Measurements from ENCODE around the gene DEFB123. TPM values are rescaled to one million over a fixed set of nuclear protein-coding genes. Genes with fewer than 3 reads are reported as not detected.

Gene DEFB123
- polyA plus RNA-seq, 3 donors: not detected

DNA sequence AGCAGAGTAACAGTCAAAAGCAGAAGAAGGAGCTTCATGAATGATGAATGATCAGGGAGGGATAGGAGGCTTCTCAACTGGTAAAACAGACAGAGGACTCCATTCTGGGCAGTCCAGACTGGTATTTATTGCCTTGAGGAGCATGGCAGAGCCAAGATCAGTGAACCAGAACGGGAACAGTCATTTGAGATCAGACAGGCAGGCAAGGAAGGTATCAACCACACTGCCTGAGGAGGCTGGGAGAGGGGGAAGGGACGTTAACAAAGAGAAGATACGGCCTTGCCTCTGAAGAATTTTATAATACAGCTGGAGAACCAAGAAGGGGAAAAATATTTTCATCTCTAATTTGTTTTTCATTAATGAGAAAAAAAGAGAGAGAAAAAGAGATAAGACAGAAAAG, 34.3 kb upstream of the DEFB123 start, which contains the start of gene DEFB121:
DEFB121 (minus strand) TSS at position 101 of the 400 bp plus-strand sequence; CDS start at position 38, 63 bp downstream.
- H3K27ac ChIP-seq (ENCODE audit: low read depth in 1 of 2, low read length in 2 of 2): no peak within 1 kb of the TSS

GRCh38 chr20:31410011-31410410, 30.4 kb upstream of the DEFB123 start:
- H3K4me1 ChIP-seq (ENCODE audit: control insufficient read depth in 1 of 2, insufficient read depth in 2 of 2, low read length in 2 of 2): no peaks in the 10 kb centered on the region
- Mint-ChIP-seq H3K4me3 (peak overlapping the region in 1 of 2 donors; percentile 43), H3K36me3 (no peaks in the 10 kb centered on the region), H3K27ac (no peak overlapping the region), H3K4me1 (no peaks in the 10 kb centered on the region), H3K27me3 (ENCODE audit: low read depth in 3 of 3) (peaks cover 6 to 15% (median 9%) of the 10 kb centered on the region in 3 donors), H3K9me3 (peaks cover 0 to 7% (median 3%) of the 10 kb centered on the region in 7 donors)
- H4K20me1 ChIP-seq (ENCODE audit: insufficient read depth, low read length): no peaks in the 10 kb centered on the region
- no CpG with 5 or more reads among the region's 1 CpG for WGBS (ENCODE audit: insufficient coverage)
- TF ChIP-seq CTCF (IDR thresholded peaks at IDR 0.05): no peak
- intact Hi-C loops (cut with micrococcal nuclease): no loop called here
- no peaks in the 10 kb centered on the region for H3K36me3 ChIP-seq (replicated peaks in 1 of 2; ENCODE audit: control insufficient read depth in 1 of 2, insufficient read depth in 2 of 2, low read length in 2 of 2)
- no peaks in the 10 kb centered on the region for H3K9me3 ChIP-seq (replicated peaks in 1 of 2; ENCODE audit: control insufficient read depth in 1 of 2, insufficient read depth in 1 of 2, low read length in 2 of 2)
- H3K27me3 ChIP-seq (ENCODE audit: control insufficient read depth in 2 of 2, insufficient read depth in 2 of 2, low read length in 2 of 2): peaks cover 0 to 2% of the 10 kb centered on the region in 2 donors
- H3K4me3 ChIP-seq (replicated peaks in 1 of 3; ENCODE audit: low read depth in 2 of 3, low read length in 3 of 3): no peak overlapping the region
- no peaks in the 10 kb centered on the region for H3K79me2 ChIP-seq (ENCODE audit: insufficient read depth, low read length)
- no peak for DNase-seq
- H3K4me2 ChIP-seq (replicated peaks; ENCODE audit: extremely low read depth, low read length, poor library complexity, severe bottlenecking): no peak overlapping the region
- H3K9ac ChIP-seq (ENCODE audit: insufficient read depth, low read length, poor library complexity, severe bottlenecking): no peak overlapping the region
- no peak overlapping the region for H3K27ac ChIP-seq (ENCODE audit: low read depth in 1 of 2, low read length in 2 of 2)
- H2AFZ ChIP-seq (ENCODE audit: insufficient read depth, low read depth, low read length, poor library complexity, severe bottlenecking): no peak overlapping the region

More for the DNA sequence above, 34.3 kb upstream of the DEFB123 start, which contains the start of gene DEFB121:
- Mint-ChIP-seq H3K4me3 (no peak within 1 kb of the TSS), H3K9me3 (peaks cover 0 to 7% (median 3%) of the 10 kb centered on the region in 7 donors), H3K4me1 (no peaks in the 10 kb centered on the region), H3K27me3 (ENCODE audit: low read depth in 3 of 3) (peaks cover 6 to 12% (median 9%) of the 10 kb centered on the region in 3 donors), H3K27ac (no peak within 1 kb of the TSS), H3K36me3 (no peaks in the 10 kb centered on the region)
- H2AFZ ChIP-seq (ENCODE audit: insufficient read depth, low read depth, low read length, poor library complexity, severe bottlenecking): no peak within 1 kb of the TSS
- H3K4me3 ChIP-seq (replicated peaks in 1 of 3; ENCODE audit: low read depth in 2 of 3, low read length in 3 of 3): no peak within 1 kb of the TSS
- no peaks in the 10 kb centered on the region for H3K4me1 ChIP-seq (ENCODE audit: control insufficient read depth in 1 of 2, insufficient read depth in 2 of 2, low read length in 2 of 2)
- no peak for TF ChIP-seq CTCF (IDR thresholded peaks at IDR 0.05)
- 40% methylated on average over 1 of the region's 3 CpGs for WGBS (ENCODE audit: insufficient coverage)
- no peaks in the 10 kb centered on the region for H4K20me1 ChIP-seq (ENCODE audit: insufficient read depth, low read length)
- no peaks in the 10 kb centered on the region for H3K27me3 ChIP-seq (ENCODE audit: control insufficient read depth in 2 of 2, insufficient read depth in 2 of 2, low read length in 2 of 2)
- intact Hi-C loops (cut with micrococcal nuclease): no loop called here
- H3K4me2 ChIP-seq (replicated peaks; ENCODE audit: extremely low read depth, low read length, poor library complexity, severe bottlenecking): no peak within 1 kb of the TSS
- no peak within 1 kb of the TSS for H3K9ac ChIP-seq (ENCODE audit: insufficient read depth, low read length, poor library complexity, severe bottlenecking)
- H3K36me3 ChIP-seq (replicated peaks in 1 of 2; ENCODE audit: control insufficient read depth in 1 of 2, insufficient read depth in 2 of 2, low read length in 2 of 2): no peaks in the 10 kb centered on the region
- no peaks in the 10 kb centered on the region for H3K79me2 ChIP-seq (ENCODE audit: insufficient read depth, low read length)
- no peaks in the 10 kb centered on the region for H3K9me3 ChIP-seq (replicated peaks in 1 of 2; ENCODE audit: control insufficient read depth in 1 of 2, insufficient read depth in 1 of 2, low read length in 2 of 2)
- no peak for DNase-seq

All from CD14-positive monocyte (primary cell).